ENCODE data around the gene ACTC1. TPM values are rescaled to one million over a fixed set of nuclear protein-coding genes. Genes with fewer than 3 reads are reported as not detected.

Gene ACTC1
- total RNA-seq, 1 experiment from 2014 or later = not detected

DNA sequence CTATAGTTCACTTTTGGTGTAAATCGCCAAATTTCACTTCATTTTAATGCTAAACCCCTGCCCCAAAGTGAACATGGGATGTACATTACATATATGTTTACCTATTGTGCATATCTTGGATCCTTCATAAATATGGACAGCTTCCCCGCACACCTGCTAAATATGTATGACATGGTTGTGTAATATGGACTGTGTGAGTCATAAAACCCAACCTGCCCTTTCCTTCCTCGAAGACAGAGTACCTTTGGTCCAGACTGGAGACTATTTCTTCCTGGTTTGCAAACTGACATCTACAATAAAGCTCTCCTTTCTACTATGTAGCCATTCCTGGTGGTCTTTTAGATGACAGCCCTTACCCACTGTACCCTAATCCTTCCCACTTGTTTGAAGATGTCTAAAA lies 12.4 kb downstream of the ACTC1 start:
- Histone ChIP-seq H3K9me3 (ENCODE audit: low read depth, low read length, poor library complexity, severe bottlenecking) (no peaks in the 10 kb centered on the region), H3K27ac (ENCODE audit: low read depth, low read length, poor library complexity, severe bottlenecking) (no peak overlapping the region), H3K36me3 (ENCODE audit: insufficient read depth, low read length, poor library complexity, severe bottlenecking) (no peaks in the 10 kb centered on the region), H3K4me1 (ENCODE audit: insufficient read depth, low read length, poor library complexity, severe bottlenecking) (no peaks in the 10 kb centered on the region), H3K27me3 (replicated peaks; ENCODE audit: insufficient read depth, low read depth, low read length, poor library complexity) (peaks cover 37% of the 10 kb centered on the region), H3K4me3 (ENCODE audit: low read depth, low read length, poor library complexity, severe bottlenecking) (no peak overlapping the region)
- TF ChIP-seq, protein P1, sequence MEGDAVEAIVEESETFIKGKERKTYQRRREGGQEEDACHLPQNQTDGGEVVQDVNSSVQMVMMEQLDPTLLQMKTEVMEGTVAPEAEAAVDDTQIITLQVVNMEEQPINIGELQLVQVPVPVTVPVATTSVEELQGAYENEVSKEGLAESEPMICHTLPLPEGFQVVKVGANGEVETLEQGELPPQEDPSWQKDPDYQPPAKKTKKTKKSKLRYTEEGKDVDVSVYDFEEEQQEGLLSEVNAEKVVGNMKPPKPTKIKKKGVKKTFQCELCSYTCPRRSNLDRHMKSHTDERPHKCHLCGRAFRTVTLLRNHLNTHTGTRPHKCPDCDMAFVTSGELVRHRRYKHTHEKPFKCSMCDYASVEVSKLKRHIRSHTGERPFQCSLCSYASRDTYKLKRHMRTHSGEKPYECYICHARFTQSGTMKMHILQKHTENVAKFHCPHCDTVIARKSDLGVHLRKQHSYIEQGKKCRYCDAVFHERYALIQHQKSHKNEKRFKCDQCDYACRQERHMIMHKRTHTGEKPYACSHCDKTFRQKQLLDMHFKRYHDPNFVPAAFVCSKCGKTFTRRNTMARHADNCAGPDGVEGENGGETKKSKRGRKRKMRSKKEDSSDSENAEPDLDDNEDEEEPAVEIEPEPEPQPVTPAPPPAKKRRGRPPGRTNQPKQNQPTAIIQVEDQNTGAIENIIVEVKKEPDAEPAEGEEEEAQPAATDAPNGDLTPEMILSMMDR (conservative IDR thresholded peaks at IDR 0.05; ENCODE audit: low read depth, low read length) = no peak
- no peak for TF ChIP-seq EZH2 (IDR thresholded peaks at IDR 0.05; ENCODE audit: borderline replicate concordance, low read depth, low read length, poor library complexity, severe bottlenecking)
- no peak for DNase-seq (ENCODE audit: low spot score)
- CTCF ChIA-PET = no interaction called here
- POLR2A ChIA-PET (ENCODE audit: low non-redundant PET) = no interaction called here
- intact Hi-C loops (cut with micrococcal nuclease; ENCODE audit: unreplicated experiment) = loop anchor here (2.0 kb wide), 1 partner anchor 14 kb away; no protein-coding TSS in a partner anchor
- no TSS peak for BruUV-seq (replicated peaks)

DNA sequence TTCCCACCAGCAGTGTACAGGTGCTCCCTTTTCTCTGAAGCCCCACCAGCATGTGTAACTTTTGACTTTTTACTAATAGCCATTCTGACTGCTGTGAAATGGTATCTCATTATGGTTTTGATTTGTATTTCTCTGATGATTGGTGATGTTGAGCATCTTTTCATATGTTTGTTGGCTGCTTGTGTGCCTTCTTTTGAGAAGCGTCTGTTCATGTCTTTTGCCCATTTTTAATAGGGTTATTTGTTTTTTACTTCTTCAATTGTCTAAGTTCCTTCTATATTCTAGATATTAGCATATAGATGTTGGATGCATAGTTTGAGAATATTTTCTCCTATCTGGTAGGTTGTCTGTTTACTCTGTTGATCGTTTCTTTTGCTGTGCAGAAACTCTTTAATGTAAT lies 14.6 kb downstream of the ACTC1 start:
- DNase-seq (ENCODE audit: low spot score) = no peak
- Histone ChIP-seq H3K27me3 (replicated peaks; ENCODE audit: insufficient read depth, low read depth, low read length, poor library complexity) (peaks cover 30% of the 10 kb centered on the region), H3K27ac (ENCODE audit: low read depth, low read length, poor library complexity, severe bottlenecking) (no peak overlapping the region), H3K36me3 (ENCODE audit: insufficient read depth, low read length, poor library complexity, severe bottlenecking) (no peaks in the 10 kb centered on the region), H3K4me1 (ENCODE audit: insufficient read depth, low read length, poor library complexity, severe bottlenecking) (no peaks in the 10 kb centered on the region), H3K9me3 (ENCODE audit: low read depth, low read length, poor library complexity, severe bottlenecking) (no peaks in the 10 kb centered on the region), H3K4me3 (ENCODE audit: low read depth, low read length, poor library complexity, severe bottlenecking) (no peak overlapping the region)
- ChIA-PET CTCF (no interaction called here), POLR2A (ENCODE audit: low non-redundant PET) (no interaction called here)
- TF ChIP-seq EZH2 (IDR thresholded peaks at IDR 0.05; ENCODE audit: borderline replicate concordance, low read depth, low read length, poor library complexity, severe bottlenecking) = no peak
- TF ChIP-seq, protein P1 (conservative IDR thresholded peaks at IDR 0.05; ENCODE audit: low read depth, low read length) = no peak
- intact Hi-C loops (cut with micrococcal nuclease; ENCODE audit: unreplicated experiment) = no loop called here
- BruUV-seq (replicated peaks) = no TSS peak

DNA sequence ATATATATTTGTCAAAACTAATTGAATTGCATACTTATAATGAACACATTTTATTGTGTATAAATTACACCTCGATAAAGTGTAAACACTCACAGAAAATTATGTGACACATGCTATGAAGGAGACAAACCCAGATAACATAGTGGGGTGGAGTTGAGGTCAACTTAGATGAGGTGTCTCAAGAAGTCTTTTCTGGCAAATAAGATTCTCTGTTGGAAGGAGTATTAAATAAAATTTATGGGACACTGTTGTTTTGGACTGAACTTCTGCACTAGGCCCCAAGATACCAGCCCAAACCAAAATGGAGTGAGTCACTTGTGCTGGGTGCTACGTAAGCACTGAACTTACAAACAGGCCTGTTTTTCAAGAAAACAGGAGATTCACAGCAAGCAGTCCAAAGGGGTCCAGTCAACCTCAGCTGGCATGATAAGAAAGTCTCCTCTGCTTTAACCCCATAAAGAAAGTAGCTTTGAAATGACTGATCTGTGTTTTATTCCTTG lies 18.7 kb downstream of the ACTC1 start:
- ChIA-PET CTCF (no interaction called here), POLR2A (ENCODE audit: low non-redundant PET) (no interaction called here)
- BruUV-seq (replicated peaks) = no TSS peak
- Histone ChIP-seq H3K36me3 (ENCODE audit: insufficient read depth, low read length, poor library complexity, severe bottlenecking) (no peaks in the 10 kb centered on the region), H3K27me3 (replicated peaks; ENCODE audit: insufficient read depth, low read depth, low read length, poor library complexity) (peaks cover 41% of the 10 kb centered on the region), H3K4me3 (ENCODE audit: low read depth, low read length, poor library complexity, severe bottlenecking) (no peak overlapping the region), H3K4me1 (ENCODE audit: insufficient read depth, low read length, poor library complexity, severe bottlenecking) (no peaks in the 10 kb centered on the region), H3K9me3 (ENCODE audit: low read depth, low read length, poor library complexity, severe bottlenecking) (no peaks in the 10 kb centered on the region), H3K27ac (ENCODE audit: low read depth, low read length, poor library complexity, severe bottlenecking) (no peak overlapping the region)
- TF ChIP-seq, protein P1 (conservative IDR thresholded peaks at IDR 0.05; ENCODE audit: low read depth, low read length) = no peak
- TF ChIP-seq EZH2 (IDR thresholded peaks at IDR 0.05; ENCODE audit: borderline replicate concordance, low read depth, low read length, poor library complexity, severe bottlenecking) = no peak
- intact Hi-C loops (cut with micrococcal nuclease; ENCODE audit: unreplicated experiment) = no loop called here
- DNase-seq (ENCODE audit: low spot score) = no peak

Measured in A673 (cell line).